HUES48 (cell line): Measurements from ENCODE around the gene SGPP2.

Source experiments
- H3K27ac ChIP-seq: one replicate; pipeline ENCODE4 v1.7.0; 2013; ENCODE audit warnings: low read depth, low read length, inconsistent platforms
- H3K27me3 ChIP-seq: 2 replicates; pipeline ENCODE4 v1.6.1; 2013; ENCODE audit warnings: mild to moderate bottlenecking, low read length; ENCODE audit not compliant: control insufficient read depth, insufficient read depth
- H3K36me3 ChIP-seq: 2 replicates; pipeline ENCODE4 v1.6.1; 2013; ENCODE audit warnings: low read length; ENCODE audit not compliant: control insufficient read depth, insufficient read depth
- H3K4me1 ChIP-seq: 2 replicates; pipeline ENCODE4 v1.6.1; 2013; ENCODE audit warnings: mild to moderate bottlenecking, low read length; ENCODE audit not compliant: control insufficient read depth, insufficient read depth
- H3K4me3 ChIP-seq: 2 replicates; pipeline ENCODE4 v1.5.1; 2013; ENCODE audit warnings: mild to moderate bottlenecking, low read depth, low read length
- H3K9ac ChIP-seq: 2 replicates; pipeline ENCODE4 v1.6.1; 2013; ENCODE audit warnings: mild to moderate bottlenecking, low read depth, low read length, moderate library complexity
- H3K9me3 ChIP-seq: 2 replicates; pipeline ENCODE4 v1.6.1; 2013; ENCODE audit warnings: low read length; ENCODE audit not compliant: control insufficient read depth, insufficient read depth

The SGPP2 gene

GRCh38 chr2:222561817-222562645 lies 137.7 kb downstream of the SGPP2 start:
- H3K27me3 ChIP-seq, result peaks cover 3% of the 10 kb centered on the region; the same call in 1 of the 2 replicates
- no peaks in the 10 kb centered on the region for H3K9me3 ChIP-seq
- H3K36me3 ChIP-seq, result peaks cover 2% of the 10 kb centered on the region; the same call in 1 of the 2 replicates
- no peak overlapping the region for H3K9ac ChIP-seq
- H3K4me1 ChIP-seq, result no peaks in the 10 kb centered on the region
- H3K4me3 ChIP-seq, result no peak overlapping the region
- H3K27ac ChIP-seq, result no peak overlapping the region

GRCh38 chr2:222563106-222563718 lies 138.9 kb downstream of the SGPP2 start:
- H3K4me1 ChIP-seq, result no peaks in the 10 kb centered on the region
- no peak overlapping the region for H3K27ac ChIP-seq
- no peaks in the 10 kb centered on the region for H3K27me3 ChIP-seq
- no peak overlapping the region for H3K4me3 ChIP-seq
- no peak overlapping the region for H3K9ac ChIP-seq
- H3K36me3 ChIP-seq, result peaks cover 11% of the 10 kb centered on the region
- H3K9me3 ChIP-seq, result no peaks in the 10 kb centered on the region

GRCh38 chr2:222563936-222564335 lies 139.6 kb downstream of the SGPP2 start:
- Histone ChIP-seq H3K27me3 (no peaks in the 10 kb centered on the region), H3K9me3 (no peaks in the 10 kb centered on the region), H3K4me3 (no peak overlapping the region), H3K9ac (no peak overlapping the region), H3K27ac (no peak overlapping the region), H3K36me3 (peaks cover 11% of the 10 kb centered on the region), H3K4me1 (no peaks in the 10 kb centered on the region)

GRCh38 chr2:222566229-222566628 lies 141.9 kb downstream of the SGPP2 start:
- H3K27ac ChIP-seq, result no peak overlapping the region
- no peaks in the 10 kb centered on the region for H3K27me3 ChIP-seq
- no peak overlapping the region for H3K9ac ChIP-seq
- no peaks in the 10 kb centered on the region for H3K9me3 ChIP-seq
- H3K36me3 ChIP-seq, result peaks cover 21% of the 10 kb centered on the region
- H3K4me1 ChIP-seq, result 0 out of 2 replicates have a peak, but pooled peaks cover 4% of the 10 kb centered on the region
- H3K4me3 ChIP-seq, result no peak overlapping the region

GRCh38 chr2:222568865-222569264 lies 144.5 kb downstream of the SGPP2 start:
- Histone ChIP-seq H3K27me3 (no peaks in the 10 kb centered on the region), H3K9me3 (no peaks in the 10 kb centered on the region), H3K9ac (no peak overlapping the region), H3K27ac (no peak overlapping the region), H3K4me3 (no peak overlapping the region), H3K4me1 (0 out of 2 replicates have a peak, but pooled peaks cover 4% of the 10 kb centered on the region), H3K36me3 (peaks cover 30% of the 10 kb centered on the region)

GRCh38 chr2:222569826-222570225 lies 145.5 kb downstream of the SGPP2 start:
- Histone ChIP-seq H3K36me3 (peaks cover 30% of the 10 kb centered on the region), H3K27ac (no peak overlapping the region), H3K9me3 (no peaks in the 10 kb centered on the region), H3K27me3 (no peaks in the 10 kb centered on the region), H3K4me1 (0 out of 2 replicates have a peak, but pooled peaks cover 4% of the 10 kb centered on the region), H3K9ac (no peak overlapping the region), H3K4me3 (no peak overlapping the region)

GRCh38 chr2:222572264-222572721 lies 147.9 kb downstream of the SGPP2 start:
- H3K9ac ChIP-seq, result no peak overlapping the region
- 0 out of 2 replicates have a peak, but pooled peaks cover 4% of the 10 kb centered on the region for H3K4me1 ChIP-seq
- no peak overlapping the region for H3K27ac ChIP-seq
- H3K4me3 ChIP-seq, result no peak overlapping the region
- no peaks in the 10 kb centered on the region for H3K27me3 ChIP-seq
- no peaks in the 10 kb centered on the region for H3K9me3 ChIP-seq
- H3K36me3 ChIP-seq, result peaks cover 26% of the 10 kb centered on the region

GRCh38 chr2:222572751-222573174 lies 148.4 kb downstream of the SGPP2 start:
- peaks cover 22% of the 10 kb centered on the region for H3K36me3 ChIP-seq
- no peak overlapping the region for H3K9ac ChIP-seq
- no peaks in the 10 kb centered on the region for H3K27me3 ChIP-seq
- H3K4me3 ChIP-seq, result no peak overlapping the region
- H3K9me3 ChIP-seq, result no peaks in the 10 kb centered on the region
- H3K27ac ChIP-seq, result no peak overlapping the region
- H3K4me1 ChIP-seq, result peaks cover 4% of the 10 kb centered on the region; the same call in 1 of the 2 replicates

- H3K36me3 ChIP-seq, result peaks cover 15% of the 10 kb centered on the region
- H3K27me3 ChIP-seq, result no peaks in the 10 kb centered on the region
- no peak overlapping the region for H3K9ac ChIP-seq
- H3K4me3 ChIP-seq, result no peak overlapping the region
- H3K4me1 ChIP-seq, result no peaks in the 10 kb centered on the region; the same call in 1 of the 2 replicates
- H3K27ac ChIP-seq, result no peak overlapping the region
- H3K9me3 ChIP-seq, result no peaks in the 10 kb centered on the region
Measured at GRCh38 chr2:222575618-222576017, 151.3 kb downstream of the SGPP2 start.

- no peaks in the 10 kb centered on the region for H3K27me3 ChIP-seq
- peaks cover 7% of the 10 kb centered on the region for H3K36me3 ChIP-seq
- H3K9ac ChIP-seq, result no peak overlapping the region
- H3K4me1 ChIP-seq, result no peaks in the 10 kb centered on the region; the same call in 1 of the 2 replicates
- H3K27ac ChIP-seq, result no peak overlapping the region
- no peak overlapping the region for H3K4me3 ChIP-seq
- no peaks in the 10 kb centered on the region for H3K9me3 ChIP-seq
Measured at GRCh38 chr2:222576171-222577081, 152.1 kb downstream of the SGPP2 start.
